GM23248 (cell line): ENCODE data around the gene HYDIN. TPM values are rescaled to one million over a fixed set of nuclear protein-coding genes. Genes with fewer than 3 reads are reported as not detected.
A peak's percentile ranks its signal among the peaks of the same experiment; 100 is the strongest.

Experiments used
- DNase-seq: peaks from one replicate; pipeline ENCODE4 v3.0.0-alpha.2; 2015
- H2AFZ ChIP-seq: fragments of 200-600 bp; sonication (generic); 2 replicates; pipeline ENCODE4 v1.6.1; 2016; ENCODE audit warnings: antibody characterized with exemption
- H3F3A ChIP-seq: fragments of 200-600 bp; sonication (generic); 2 replicates; pipeline ENCODE4 v1.6.1; 2016; ENCODE audit warnings: mild to moderate bottlenecking, antibody characterized with exemption, mixed run types; ENCODE audit not compliant: insufficient read depth
- H3K27ac ChIP-seq: fragments of 200-600 bp; sonication (generic); 2 replicates; pipeline ENCODE4 v1.5.1; 2016; ENCODE audit warnings: mild to moderate bottlenecking
- H3K27me3 ChIP-seq: fragments of 200-600 bp; sonication (generic); replicated peaks from 2 replicates; pipeline ENCODE4 v1.6.1; 2016; ENCODE audit warnings: mild to moderate bottlenecking; ENCODE audit not compliant: insufficient read depth
- H3K36me3 ChIP-seq: fragments of 200-600 bp; sonication (generic); 2 replicates; pipeline ENCODE4 v1.6.1; 2016; ENCODE audit warnings: low read depth, mild to moderate bottlenecking
- H3K4me1 ChIP-seq: fragments of 200-600 bp; sonication (generic); 2 replicates; pipeline ENCODE4 v1.6.1; 2016; ENCODE audit warnings: mild to moderate bottlenecking; ENCODE audit not compliant: insufficient read depth
- H3K4me2 ChIP-seq: fragments of 200-600 bp; sonication (generic); one replicate; pipeline ENCODE4 v1.6.1; 2016; ENCODE audit warnings: mild to moderate bottlenecking; ENCODE audit not compliant: unreplicated experiment
- H3K4me3 ChIP-seq: fragments of 200-600 bp; sonication (generic); 2 replicates; pipeline ENCODE4 v1.5.1; 2016; ENCODE audit warnings: mild to moderate bottlenecking
- H3K79me2 ChIP-seq: fragments of 200-600 bp; sonication (generic); 2 replicates; pipeline ENCODE4 v1.6.1; 2016; ENCODE audit warnings: mild to moderate bottlenecking; ENCODE audit not compliant: insufficient read depth
- H3K9ac ChIP-seq: fragments of 200-600 bp; sonication (generic); 2 replicates; pipeline ENCODE4 v1.6.1; 2016; ENCODE audit warnings: mild to moderate bottlenecking
- H3K9me2 ChIP-seq: fragments of 200-600 bp; sonication (generic); 2 replicates; pipeline ENCODE4 v1.6.1; 2016; ENCODE audit warnings: mixed run types, mild to moderate bottlenecking, moderate library complexity; ENCODE audit not compliant: insufficient read depth
- H3K9me3 ChIP-seq: fragments of 200-600 bp; sonication (generic); one replicate; pipeline ENCODE4 v1.6.1; 2017; ENCODE audit warnings: low read depth
- H4K20me1 ChIP-seq: fragments of 200-600 bp; sonication (generic); 2 replicates; pipeline ENCODE4 v1.6.0; 2016; ENCODE audit not compliant: insufficient read depth
- EZH2 ChIP-seq: fragments of 200-600 bp; sonication (generic); IDR thresholded peaks from 2 replicates; pipeline ENCODE4 v1.6.1; 2018; ENCODE audit warnings: antibody characterized with exemption, mild to moderate bottlenecking; ENCODE audit not compliant: insufficient read depth, poor library complexity, severe bottlenecking
- EZH2phosphoT487 ChIP-seq: fragments of 200-600 bp; sonication (generic); IDR thresholded peaks from 2 replicates; pipeline ENCODE4 v1.6.1; 2018; ENCODE audit warnings: antibody characterized with exemption, moderate library complexity, mild to moderate bottlenecking, low read depth; ENCODE audit not compliant: insufficient read depth
- WGBS, 2 experiments: methylation state at CpG; one replicate each; pipeline ENCODE4 v1.1.6; 2015 to 2017; ENCODE audit warnings: low lambda C conversion rate in 2 of 2, low coverage in 1 of 2; ENCODE audit errors: missing lambda C conversion rate in 2 of 2; 5-methylcytosine and 5-hydroxymethylcytosine counted together
- in situ Hi-C: fragments of 300-500 bp; cut with MboI; formaldehyde crosslinking; loops from 2 replicates; pipeline ENCODE4 v1.15.0; 2020
- polyA plus RNA-seq: library from polyadenylated mRNA; unstranded; fragments of >200 nt; fragmentation: Nextera tagmentation; extraction: Ambion mirVana; gene quantifications from 2 replicates; pipeline ENCODE4 v1.2.1, GENCODE V29; 2016
- total RNA-seq: library from RNA; depleted of rRNA; stranded (reverse); fragments of >200 nt; shearing (Covaris generic); gene quantifications from 2 replicates; pipeline ENCODE4 v1.2.3, GENCODE V29; 2014; rRNA removed

HYDIN gene
- 0.54 TPM in 1 of 2 replicates, not detected in the other for total RNA-seq
- 0.10 and 0.50 TPM in 2 replicates for polyA plus RNA-seq

DNA sequence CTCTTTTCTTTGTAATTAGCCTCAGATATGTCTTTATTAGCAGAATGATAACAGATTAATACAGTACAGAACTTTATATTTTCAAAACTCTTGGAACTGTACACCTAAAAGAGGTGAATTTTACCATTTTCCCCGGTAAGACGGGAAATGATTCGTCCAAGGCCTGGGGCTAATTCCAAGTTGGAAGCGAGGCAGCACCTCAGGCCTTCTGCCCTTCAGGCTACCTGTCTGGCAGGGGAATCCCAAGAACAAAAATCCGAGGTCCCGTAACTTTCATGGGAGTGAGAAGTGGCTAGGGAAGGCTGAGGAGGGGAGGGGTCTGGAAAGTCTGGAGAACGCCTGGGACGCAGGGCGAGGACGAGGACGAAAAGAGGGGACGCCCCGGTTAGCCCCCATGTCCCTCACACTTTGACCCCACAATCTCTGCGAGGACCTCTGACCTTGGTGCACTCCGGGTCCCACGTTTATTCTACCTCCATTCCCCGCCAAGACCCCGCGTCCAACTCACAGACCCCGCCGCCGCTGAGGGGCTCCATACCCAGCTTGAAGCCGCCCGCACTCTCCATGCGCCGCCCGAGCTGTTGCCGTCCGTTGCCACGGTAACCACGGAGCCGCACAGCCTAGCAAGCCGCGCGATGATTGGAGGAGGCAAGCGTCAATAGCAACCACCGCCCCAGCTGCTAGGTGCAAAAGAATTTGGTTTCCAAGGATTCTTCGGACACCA is at the start of gene HYDIN:
Gene HYDIN (minus strand): TSS at position 601 of the 724 bp plus-strand sequence. CDS start 43,827 bp downstream, outside the sequence.
- H3K4me2 ChIP-seq: peak within 1 kb of the TSS; percentile 2
- no peaks in the 10 kb centered on the region for H3K9me2 ChIP-seq
- no peak within 1 kb of the TSS for H3K9ac ChIP-seq
- no peak within 1 kb of the TSS for H3K4me3 ChIP-seq
- no peaks in the 10 kb centered on the region for H3K79me2 ChIP-seq
- no peak within 1 kb of the TSS for H3K27ac ChIP-seq
- TF ChIP-seq EZH2phosphoT487 (no peak), EZH2 (no peak)
- no peaks in the 10 kb centered on the region for H3K4me1 ChIP-seq
- H3K27me3 ChIP-seq: no peaks in the 10 kb centered on the region
- H3F3A ChIP-seq: no peaks in the 10 kb centered on the region
- in situ Hi-C loops: no loop called here
- peak within 1 kb of the TSS; percentile 48; the same call in 1 of the 2 replicates for H2AFZ ChIP-seq
- no peaks in the 10 kb centered on the region for H3K9me3 ChIP-seq
- DNase-seq: peak; percentile 63
- H3K36me3 ChIP-seq: no peaks in the 10 kb centered on the region
- H4K20me1 ChIP-seq: no peaks in the 10 kb centered on the region
- 9 to 10% methylated on average over 35 to 38 of the region's 38 CpGs for WGBS, 2 experiments

- H3K9ac ChIP-seq: no peak overlapping the region
- H3K36me3 ChIP-seq: no peaks in the 10 kb centered on the region
- H3K9me2 ChIP-seq: no peaks in the 10 kb centered on the region
- no peak for DNase-seq
- no peaks in the 10 kb centered on the region for H3K4me1 ChIP-seq
- H3F3A ChIP-seq: no peaks in the 10 kb centered on the region
- no peaks in the 10 kb centered on the region for H3K9me3 ChIP-seq
- no peak overlapping the region for H3K4me2 ChIP-seq
- in situ Hi-C loops: no loop called here
- TF ChIP-seq EZH2: no peak
- TF ChIP-seq EZH2phosphoT487: no peak
- H3K79me2 ChIP-seq: no peaks in the 10 kb centered on the region
- no peaks in the 10 kb centered on the region for H4K20me1 ChIP-seq
- H2AFZ ChIP-seq: no peak overlapping the region
- H3K27ac ChIP-seq: no peak overlapping the region
- WGBS, 2 experiments: 90 to 92% methylated on average over 4 of the region's 4 CpGs
- no peak overlapping the region for H3K4me3 ChIP-seq
- no peaks in the 10 kb centered on the region for H3K27me3 ChIP-seq
Observed at GRCh38 chr16:71276589-71277334, 46.2 kb upstream of the HYDIN start.

DNA sequence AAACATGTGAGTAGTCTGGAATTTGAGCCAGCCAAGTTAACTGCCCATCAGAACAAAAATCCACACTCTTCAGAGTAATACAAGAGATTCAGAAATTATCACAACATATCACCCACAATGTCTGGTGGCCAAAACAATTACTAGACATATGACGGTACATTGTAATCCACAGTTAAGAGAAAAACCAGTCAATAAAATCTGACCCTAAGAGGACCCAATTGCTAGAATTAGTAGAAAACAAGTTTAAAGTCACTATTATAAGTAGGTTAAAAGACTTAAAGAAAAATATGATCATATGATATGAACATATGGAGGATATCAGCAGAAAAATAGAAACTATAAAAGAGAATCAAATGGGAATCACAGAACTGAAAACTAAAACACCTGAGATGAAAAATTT is 42.9 kb upstream of the HYDIN start:
- in situ Hi-C loops: no loop called here
- Histone ChIP-seq H3K27me3 (no peaks in the 10 kb centered on the region), H3K9me2 (no peaks in the 10 kb centered on the region), H3K9ac (no peak overlapping the region), H3K79me2 (no peaks in the 10 kb centered on the region), H3K4me3 (no peak overlapping the region), H3K9me3 (no peaks in the 10 kb centered on the region), H2AFZ (no peak overlapping the region), H3K36me3 (no peaks in the 10 kb centered on the region), H3K4me1 (no peaks in the 10 kb centered on the region), H3K27ac (no peak overlapping the region), H4K20me1 (no peaks in the 10 kb centered on the region), H3K4me2 (no peak overlapping the region), H3F3A (no peaks in the 10 kb centered on the region)
- 94 to 97% methylated on average over 1 of the region's 1 CpG for WGBS, 2 experiments
- no peak for DNase-seq
- TF ChIP-seq EZH2phosphoT487 (no peak), EZH2 (no peak)

DNA sequence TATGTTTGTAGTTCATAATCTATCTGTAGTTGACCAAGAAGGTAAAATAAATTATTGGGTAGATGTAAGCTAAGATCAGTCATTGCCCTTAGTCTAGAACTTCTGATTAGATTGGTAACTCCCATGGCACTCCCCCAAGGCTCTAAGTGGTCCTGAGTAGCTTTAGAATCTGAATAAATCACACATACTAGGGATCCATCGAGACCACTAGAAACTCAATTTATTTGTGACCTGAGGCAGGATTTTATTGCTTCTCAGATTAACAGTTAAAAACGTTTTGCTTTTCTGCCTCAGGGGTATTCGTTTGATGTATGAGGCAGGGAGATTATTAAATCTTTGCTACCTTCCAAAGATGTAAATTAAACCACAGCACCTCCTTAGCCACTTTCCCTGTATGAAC is 33.8 kb upstream of the HYDIN start:
- in situ Hi-C loops: no loop called here
- no peaks in the 10 kb centered on the region for H3F3A ChIP-seq
- DNase-seq: no peak
- H3K4me3 ChIP-seq: no peak overlapping the region
- WGBS, 2 experiments: 17 to 23% methylated on average over 3 of the region's 3 CpGs
- no peaks in the 10 kb centered on the region for H3K9me2 ChIP-seq
- H3K9me3 ChIP-seq: no peaks in the 10 kb centered on the region
- no peaks in the 10 kb centered on the region for H4K20me1 ChIP-seq
- H3K27me3 ChIP-seq: no peaks in the 10 kb centered on the region
- H2AFZ ChIP-seq: no peak overlapping the region
- TF ChIP-seq EZH2phosphoT487 (no peak), EZH2 (no peak)
- H3K9ac ChIP-seq: no peak overlapping the region
- no peak overlapping the region for H3K4me2 ChIP-seq
- H3K79me2 ChIP-seq: no peaks in the 10 kb centered on the region
- H3K27ac ChIP-seq: no peak overlapping the region
- H3K36me3 ChIP-seq: no peaks in the 10 kb centered on the region
- H3K4me1 ChIP-seq: no peaks in the 10 kb centered on the region
